ENCODE results near the gene PXMP2.

The PXMP2 gene

GRCh38 chr12:132734206-132734605, 46.8 kb downstream of the PXMP2 start:
- TF ChIP-seq, protein P1, sequence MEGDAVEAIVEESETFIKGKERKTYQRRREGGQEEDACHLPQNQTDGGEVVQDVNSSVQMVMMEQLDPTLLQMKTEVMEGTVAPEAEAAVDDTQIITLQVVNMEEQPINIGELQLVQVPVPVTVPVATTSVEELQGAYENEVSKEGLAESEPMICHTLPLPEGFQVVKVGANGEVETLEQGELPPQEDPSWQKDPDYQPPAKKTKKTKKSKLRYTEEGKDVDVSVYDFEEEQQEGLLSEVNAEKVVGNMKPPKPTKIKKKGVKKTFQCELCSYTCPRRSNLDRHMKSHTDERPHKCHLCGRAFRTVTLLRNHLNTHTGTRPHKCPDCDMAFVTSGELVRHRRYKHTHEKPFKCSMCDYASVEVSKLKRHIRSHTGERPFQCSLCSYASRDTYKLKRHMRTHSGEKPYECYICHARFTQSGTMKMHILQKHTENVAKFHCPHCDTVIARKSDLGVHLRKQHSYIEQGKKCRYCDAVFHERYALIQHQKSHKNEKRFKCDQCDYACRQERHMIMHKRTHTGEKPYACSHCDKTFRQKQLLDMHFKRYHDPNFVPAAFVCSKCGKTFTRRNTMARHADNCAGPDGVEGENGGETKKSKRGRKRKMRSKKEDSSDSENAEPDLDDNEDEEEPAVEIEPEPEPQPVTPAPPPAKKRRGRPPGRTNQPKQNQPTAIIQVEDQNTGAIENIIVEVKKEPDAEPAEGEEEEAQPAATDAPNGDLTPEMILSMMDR (IDR thresholded peaks at IDR 0.05; ENCODE audit: low read depth, low read length): no peak

GRCh38 chr12:132735496-132735895, 48.1 kb downstream of the PXMP2 start:
- H3K4me3 ChIP-seq (ENCODE audit: low read depth, low read length): no peak overlapping the region
- no peak for DNase-seq
- H3K9me3 ChIP-seq: no peaks in the 10 kb centered on the region
- H3K4me1 ChIP-seq: no peaks in the 10 kb centered on the region
- TF ChIP-seq, protein P1 (IDR thresholded peaks at IDR 0.05; ENCODE audit: low read depth, low read length): no peak
- peaks cover 79% of the 10 kb centered on the region for H3K36me3 ChIP-seq
- no peaks in the 10 kb centered on the region for H3K27me3 ChIP-seq

More at GRCh38 chr12:132734206-132734605, 46.8 kb downstream of the PXMP2 start:
- Histone ChIP-seq H3K9me3 (no peaks in the 10 kb centered on the region), H3K36me3 (peaks cover 72% of the 10 kb centered on the region), H3K4me3 (ENCODE audit: low read depth, low read length) (no peak overlapping the region), H3K4me1 (no peaks in the 10 kb centered on the region), H3K27me3 (no peaks in the 10 kb centered on the region)
- no peak for DNase-seq

- H3K27me3 ChIP-seq: no peaks in the 10 kb centered on the region
- TF ChIP-seq, protein P1 (IDR thresholded peaks at IDR 0.05; ENCODE audit: low read depth, low read length): no peak
- H3K36me3 ChIP-seq: peaks cover 79% of the 10 kb centered on the region
- H3K4me3 ChIP-seq (ENCODE audit: low read depth, low read length): no peak overlapping the region
- no peaks in the 10 kb centered on the region for H3K9me3 ChIP-seq
- DNase-seq: no peak
- no peaks in the 10 kb centered on the region for H3K4me1 ChIP-seq
These were observed 49.0 kb downstream of the PXMP2 start for GRCh38 chr12:132736378-132736777.

GRCh38 chr12:132736913-132737312, 49.5 kb downstream of the PXMP2 start:
- no peak for DNase-seq
- H3K4me3 ChIP-seq (ENCODE audit: low read depth, low read length): no peak overlapping the region
- H3K9me3 ChIP-seq: no peaks in the 10 kb centered on the region
- TF ChIP-seq, protein P1 (IDR thresholded peaks at IDR 0.05; ENCODE audit: low read depth, low read length): no peak
- H3K4me1 ChIP-seq: no peaks in the 10 kb centered on the region
- no peaks in the 10 kb centered on the region for H3K27me3 ChIP-seq
- H3K36me3 ChIP-seq: peaks cover 81% of the 10 kb centered on the region

DNA sequence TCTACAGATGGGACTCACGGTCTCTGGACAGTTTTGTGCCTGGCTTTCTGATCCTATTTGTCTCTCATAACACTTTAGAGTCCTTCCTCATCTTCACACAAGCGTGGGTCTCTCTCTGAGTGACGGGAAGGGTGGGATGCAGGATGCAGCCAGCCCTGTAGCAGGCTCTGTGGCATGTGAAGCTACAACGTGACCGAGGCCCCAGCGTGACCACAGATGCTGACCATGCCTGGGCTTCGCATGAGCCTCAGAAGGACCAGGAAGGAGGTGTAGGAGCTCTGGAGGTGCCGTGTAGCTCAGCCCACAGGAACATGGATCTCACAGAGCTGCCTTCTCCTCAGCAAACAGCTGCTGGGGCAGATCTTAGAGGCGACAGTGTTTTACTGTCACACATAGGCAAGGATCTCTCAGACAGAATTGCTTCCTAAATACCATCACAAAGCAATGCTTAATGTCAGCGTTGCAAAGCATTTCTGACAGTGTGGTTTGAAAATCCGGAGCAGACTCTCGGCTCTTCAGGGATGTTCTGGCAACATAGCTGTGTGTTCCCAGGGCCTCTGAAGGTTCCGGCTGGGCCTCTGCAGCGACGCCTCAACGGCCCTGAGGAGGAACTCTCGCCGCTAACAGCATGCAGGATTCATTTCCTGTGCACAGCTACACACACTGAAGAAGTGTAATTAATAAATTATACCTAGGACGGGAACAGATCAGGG, 52.4 kb downstream of the PXMP2 start:
- no peaks in the 10 kb centered on the region for H3K4me1 ChIP-seq
- peaks cover 94% of the 10 kb centered on the region for H3K36me3 ChIP-seq
- no peak for DNase-seq
- H3K4me3 ChIP-seq (ENCODE audit: low read depth, low read length): no peak overlapping the region
- H3K9me3 ChIP-seq: no peaks in the 10 kb centered on the region
- no peaks in the 10 kb centered on the region for H3K27me3 ChIP-seq
- TF ChIP-seq, protein P1 (IDR thresholded peaks at IDR 0.05; ENCODE audit: low read depth, low read length): no peak

DNA sequence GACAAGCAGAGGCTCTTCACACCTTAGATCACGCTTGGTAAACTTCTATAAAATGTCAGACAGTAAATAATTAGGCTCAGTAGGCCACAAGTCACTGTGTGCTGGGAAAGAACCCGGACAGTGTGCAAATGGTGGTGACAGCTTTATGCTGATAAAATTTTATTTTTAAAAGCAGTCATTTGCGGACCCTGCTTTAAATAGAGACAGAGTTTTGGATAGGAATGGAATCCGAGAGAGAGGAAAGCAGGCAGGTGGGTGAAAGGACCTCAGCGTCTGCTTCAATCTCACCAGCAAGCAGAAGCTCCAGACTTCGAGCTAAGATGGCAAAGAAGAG, 52.9 kb downstream of the PXMP2 start:
- no peaks in the 10 kb centered on the region for H3K9me3 ChIP-seq
- peaks cover 94% of the 10 kb centered on the region for H3K36me3 ChIP-seq
- TF ChIP-seq, protein P1 (IDR thresholded peaks at IDR 0.05; ENCODE audit: low read depth, low read length): no peak
- no peak for DNase-seq
- H3K27me3 ChIP-seq: no peaks in the 10 kb centered on the region
- H3K4me1 ChIP-seq: no peaks in the 10 kb centered on the region
- H3K4me3 ChIP-seq (ENCODE audit: low read depth, low read length): no peak overlapping the region
